Endometrial microvascular endothelial cells (primary cell): ENCODE results near the gene PARVA. TPM values are rescaled to one million over a fixed set of nuclear protein-coding genes. Genes with fewer than 3 reads are reported as not detected.

ENCODE experiments used
- in situ Hi-C: cut with HindIII; loops from 2 replicates; pipeline ENCODE4 v1.10.0; 2017; ENCODE audit warnings: low sequenced_read_pairs, low pct_unique_long_range_greater_than_20kb; ENCODE audit errors: inconsistent ontology term
- total RNA-seq: library from RNA; depleted of rRNA; stranded (reverse); fragments of >200 nt; gene quantifications from one replicate; pipeline ENCODE4 v1.2.3, GENCODE V29; 2015; ENCODE audit errors: inconsistent ontology term

Gene PARVA
- total RNA-seq, 1 donor from 2014 or later: 43.5 TPM

DNA sequence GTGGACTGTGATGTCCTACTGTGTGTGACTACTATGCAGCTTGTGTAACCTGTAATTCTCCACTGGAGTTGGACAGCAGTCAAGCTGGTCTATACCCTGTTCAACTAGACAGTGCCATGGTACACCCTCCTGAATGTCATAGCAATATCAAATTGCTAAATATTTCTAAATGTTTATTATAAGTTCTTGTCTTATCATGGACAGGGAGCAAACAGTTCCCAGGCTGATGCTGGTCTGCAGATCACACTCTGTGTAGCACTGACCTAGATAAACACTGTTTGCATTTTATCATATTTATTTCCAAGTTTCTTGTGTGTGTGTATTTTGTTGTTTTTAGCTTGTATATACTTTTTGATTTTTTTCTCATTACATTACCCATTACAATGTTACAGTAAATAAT is 22.0 kb downstream of the PARVA start:
- in situ Hi-C loops: no loop called here

DNA sequence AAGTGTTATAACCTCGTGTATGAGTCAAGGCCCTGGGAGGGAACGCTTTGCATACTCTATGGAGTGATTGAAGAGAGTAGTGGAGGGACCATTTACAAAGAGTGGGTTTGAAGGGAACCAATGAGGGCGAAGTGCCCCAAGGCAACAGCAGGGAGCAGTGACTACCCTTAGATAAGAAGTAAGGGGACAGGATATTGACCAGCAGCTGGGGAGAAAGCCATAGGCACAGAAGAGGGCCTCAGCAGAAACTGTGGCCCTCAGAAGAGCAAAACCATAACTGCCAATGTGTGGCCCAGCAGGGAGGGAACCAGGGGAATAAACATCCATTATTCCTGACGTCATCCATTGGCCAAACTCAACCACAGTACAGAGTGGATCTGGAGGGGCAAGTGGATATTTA is 24.7 kb downstream of the PARVA start:
- in situ Hi-C loops: no loop called here

GRCh38 chr11:12402691-12403120 is 25.3 kb downstream of the PARVA start:
- in situ Hi-C loops: no loop called here

DNA sequence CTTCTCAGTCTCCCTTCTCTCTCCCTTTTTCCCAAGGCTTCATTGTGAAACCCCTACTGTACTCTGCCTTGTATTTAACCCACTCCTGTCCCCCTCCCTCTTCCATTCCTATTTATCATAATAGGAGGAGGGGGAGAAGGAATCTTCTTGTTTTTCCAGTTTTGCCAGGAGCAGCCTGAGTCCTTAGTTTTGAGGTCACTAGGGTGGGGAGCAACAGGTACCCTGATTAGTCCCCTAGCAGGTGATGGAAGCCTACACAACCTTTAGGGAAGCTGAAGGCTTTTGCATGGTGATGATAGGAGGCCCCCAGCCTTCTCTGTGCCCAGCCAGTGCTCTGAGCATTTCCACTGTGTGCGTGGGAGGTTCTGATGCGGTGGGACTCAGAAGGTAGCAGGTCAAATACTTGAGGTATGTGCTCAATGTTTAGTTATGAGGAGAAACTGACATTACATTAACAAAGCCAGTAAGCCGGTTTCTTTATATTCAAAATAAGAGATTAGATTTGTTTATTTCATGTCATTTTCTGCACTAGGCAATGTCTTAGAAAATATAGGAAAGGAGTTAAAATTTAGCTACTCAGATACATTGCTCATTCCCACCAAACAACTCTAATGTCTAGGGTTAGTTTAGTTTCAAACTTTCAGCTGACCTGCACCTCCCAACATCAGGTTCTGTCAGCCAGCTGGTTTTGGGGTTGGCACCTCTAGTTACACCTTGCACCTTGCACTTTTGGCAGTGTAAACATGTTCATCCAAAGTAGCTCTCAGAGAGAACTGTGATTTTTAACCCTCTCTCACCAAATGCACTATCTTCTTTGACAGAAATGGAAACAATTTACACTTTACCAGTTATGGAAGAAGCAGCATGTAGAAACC is 26.0 kb downstream of the PARVA start:
- in situ Hi-C loops: no loop called here

GRCh38 chr11:12403997-12404350 is 26.6 kb downstream of the PARVA start:
- in situ Hi-C loops: no loop called here

GRCh38 chr11:12404436-12404835 is 27.1 kb downstream of the PARVA start:
- in situ Hi-C loops: no loop called here

DNA sequence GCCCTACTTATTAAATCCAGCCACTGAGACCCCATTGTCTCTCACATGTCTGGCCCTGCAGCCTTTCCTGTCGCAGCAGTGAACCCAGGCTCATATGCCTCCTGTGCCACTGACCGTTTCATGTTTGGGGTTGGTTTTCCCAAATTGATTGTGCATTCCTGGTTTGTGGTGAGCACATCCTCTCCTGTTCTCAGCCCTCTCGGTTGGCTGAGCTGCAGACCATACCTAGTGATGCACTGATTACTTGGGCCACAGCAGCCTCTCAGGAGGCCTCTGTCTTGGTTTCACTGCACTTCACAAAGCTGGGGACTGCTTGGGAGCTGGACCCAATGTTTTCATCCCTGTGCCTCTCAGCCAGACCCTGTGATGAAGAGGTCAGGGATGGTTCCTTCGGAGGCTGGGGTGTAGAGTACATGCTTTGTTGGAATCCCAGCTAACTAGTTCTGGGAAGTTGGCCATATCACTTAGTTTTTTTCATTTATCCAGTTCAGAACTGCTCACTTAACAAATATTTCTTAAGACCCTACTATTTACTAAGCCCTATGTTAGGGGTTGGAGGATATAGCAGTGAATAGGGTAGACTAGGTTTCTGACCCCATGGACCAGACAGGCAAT is 30.9 kb downstream of the PARVA start:
- in situ Hi-C loops: no loop called here

DNA sequence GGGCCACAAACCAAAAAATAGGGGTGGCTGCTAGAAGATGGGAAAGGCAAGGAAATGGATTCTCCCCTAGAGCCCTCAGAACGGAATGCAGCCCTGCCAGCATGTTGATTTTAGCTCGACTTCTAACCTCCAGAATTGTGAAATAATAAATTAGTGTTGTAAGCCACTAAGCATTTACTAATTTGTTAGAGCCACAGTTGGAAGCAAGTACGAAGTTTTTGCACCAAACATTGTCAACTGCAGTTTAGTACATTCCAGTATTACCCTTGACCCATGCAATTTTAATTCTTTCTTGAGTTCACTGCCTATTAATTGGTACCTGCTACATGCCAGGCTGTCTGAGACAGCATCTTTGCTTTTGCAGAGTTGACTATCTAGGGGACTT is 32.2 kb downstream of the PARVA start:
- in situ Hi-C loops: loop anchor here (10.0 kb wide), 1 partner anchor 485 kb away; no protein-coding TSS in a partner anchor

DNA sequence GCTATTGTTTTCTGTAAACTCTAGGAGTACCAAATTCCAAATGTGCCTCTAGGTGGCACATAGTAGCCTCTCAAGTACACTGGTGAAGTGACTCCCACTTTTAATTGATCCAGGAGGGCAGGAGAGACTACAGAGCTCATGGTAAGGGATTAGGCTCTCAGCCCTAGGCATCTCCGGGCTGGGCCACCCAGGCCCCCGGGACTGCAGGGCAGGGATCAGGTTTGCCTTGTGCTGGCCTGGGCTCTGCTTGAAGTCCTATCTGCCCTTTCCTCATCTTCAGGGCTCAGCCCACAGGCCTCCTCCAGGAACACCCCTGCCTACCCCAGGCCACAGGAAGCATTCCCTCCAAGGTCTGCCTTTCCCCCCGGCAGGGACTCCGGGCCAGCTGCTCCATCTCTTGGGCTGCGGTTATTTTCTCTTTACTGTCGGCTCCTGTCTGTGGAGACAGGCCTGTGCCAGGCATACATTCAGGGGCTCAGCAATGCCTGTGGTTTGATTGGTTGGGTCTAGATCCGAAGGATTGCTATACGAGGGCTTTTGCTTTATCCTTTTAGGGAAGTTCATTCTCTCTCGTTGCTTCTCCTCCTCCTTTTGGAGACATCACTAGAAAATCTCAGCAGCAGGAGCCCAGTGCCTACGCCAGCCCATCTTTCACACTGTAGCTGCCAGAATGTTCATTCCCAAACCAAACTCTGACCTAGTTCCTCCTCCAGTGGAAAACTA is 32.8 kb downstream of the PARVA start:
- in situ Hi-C loops: loop anchor here (10.0 kb wide), 1 partner anchor 485 kb away; no protein-coding TSS in a partner anchor

- in situ Hi-C loops: loop anchor here (10.0 kb wide), 1 partner anchor 483 kb away; no protein-coding TSS in a partner anchor
Observed at GRCh38 chr11:12411393-12411792, 34.0 kb downstream of the PARVA start.

DNA sequence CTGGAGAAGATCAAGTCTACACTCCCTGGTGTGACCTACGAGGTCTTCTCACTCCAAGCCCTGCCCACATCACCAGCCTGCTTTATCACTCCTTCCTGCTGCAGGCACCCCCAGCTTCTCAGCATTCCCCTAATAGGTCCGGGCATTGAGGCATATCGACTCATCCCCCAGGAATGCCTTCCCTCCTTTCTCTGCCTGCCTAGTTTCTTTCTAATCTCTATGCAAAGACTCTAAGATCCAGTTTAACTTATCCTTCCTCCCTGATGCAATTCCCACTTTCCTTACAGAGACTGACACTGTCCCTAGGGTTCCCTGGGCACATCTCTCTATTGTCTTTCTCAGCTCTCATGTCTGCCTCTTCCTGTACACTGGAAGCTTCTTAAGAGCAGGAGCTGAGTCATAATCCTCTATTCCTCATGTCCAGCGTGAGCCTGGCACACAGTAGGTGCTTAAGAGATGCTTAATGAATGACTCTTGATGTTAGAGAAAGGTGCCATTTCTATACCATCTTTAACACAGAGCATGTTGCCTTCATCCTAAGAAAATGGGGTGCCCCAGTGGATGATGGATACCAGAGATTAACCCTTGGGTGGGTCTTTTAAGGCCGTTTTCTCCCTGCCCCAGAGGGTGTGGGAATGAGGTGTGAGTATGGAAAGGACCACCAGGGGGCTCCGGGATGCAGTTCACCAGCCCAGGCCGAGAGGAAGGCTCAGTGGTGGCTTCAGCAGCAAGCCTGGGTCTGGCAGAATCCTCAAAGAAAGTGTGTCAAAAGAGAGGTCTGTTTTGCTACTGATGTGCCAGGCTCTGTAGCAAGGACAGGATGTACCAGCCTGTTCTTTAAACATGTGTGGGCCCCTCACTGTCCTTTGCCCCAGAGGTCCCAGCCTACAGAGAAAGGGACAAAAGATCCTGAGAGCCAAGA is 34.7 kb downstream of the PARVA start:
- in situ Hi-C loops: loop anchor here (10.0 kb wide), 1 partner anchor 483 kb away; no protein-coding TSS in a partner anchor

GRCh38 chr11:12413141-12414052 is 36.0 kb downstream of the PARVA start:
- in situ Hi-C loops: loop anchor here (10.0 kb wide), 1 partner anchor 481 kb away; no protein-coding TSS in a partner anchor

GRCh38 chr11:12414611-12415010 is 37.2 kb downstream of the PARVA start:
- in situ Hi-C loops: loop anchor here (10.0 kb wide), 1 partner anchor 480 kb away; no protein-coding TSS in a partner anchor

DNA sequence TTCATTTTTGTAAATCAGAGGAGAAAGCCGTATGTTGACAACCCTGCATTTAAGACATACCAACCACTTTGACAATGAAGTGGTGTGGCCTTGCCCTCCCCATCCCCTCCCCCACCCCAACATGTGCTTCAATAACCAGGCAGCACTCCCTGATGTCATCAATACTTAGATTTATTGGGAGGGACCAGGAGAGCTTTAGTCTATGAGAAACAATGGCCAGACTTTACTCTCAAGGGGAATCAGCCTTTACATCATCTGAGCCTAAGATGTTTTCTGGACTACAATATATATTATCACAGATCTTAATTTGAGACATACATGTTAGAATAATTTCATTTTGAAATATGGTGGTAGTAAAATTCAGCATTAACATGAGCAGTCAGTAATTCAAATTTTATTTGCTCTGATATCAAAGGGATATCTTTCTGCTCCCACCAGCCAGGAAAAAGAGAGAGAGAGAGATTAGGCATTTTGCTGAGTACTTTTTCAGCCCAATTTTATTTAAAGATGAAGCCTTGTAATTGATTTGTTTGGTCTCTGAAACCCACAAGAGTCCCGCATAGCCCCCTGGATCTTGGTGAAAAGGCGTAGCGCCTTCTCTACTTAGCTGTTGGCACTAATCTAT is 38.1 kb downstream of the PARVA start:
- in situ Hi-C loops: loop anchor here (10.0 kb wide), 1 partner anchor 479 kb away; no protein-coding TSS in a partner anchor

- in situ Hi-C loops: loop anchor here (10.0 kb wide), 1 partner anchor 478 kb away; no protein-coding TSS in a partner anchor
Observed at GRCh38 chr11:12416552-12416951, 39.2 kb downstream of the PARVA start.

GRCh38 chr11:12417691-12418611 is 40.6 kb downstream of the PARVA start:
- in situ Hi-C loops: loop anchor here (10.0 kb wide), 1 partner anchor 477 kb away; no protein-coding TSS in a partner anchor
